Hepatocyte (in vitro differentiated cells): ENCODE measurements around the gene NAP1L4. TPM values are rescaled to one million over a fixed set of nuclear protein-coding genes. Genes with fewer than 3 reads are reported as not detected.

ENCODE experiments used
- DNase-seq: peaks from one replicate; pipeline ENCODE4 v3.0.0-alpha.2; 2016; ENCODE audit warnings: low spot score
- H2AFZ ChIP-seq: fragments of 200-600 bp; sonication (generic); 2 replicates; pipeline ENCODE4 v1.6.0; 2016; ENCODE audit warnings: antibody characterized with exemption, mild to moderate bottlenecking
- H3K27ac ChIP-seq: fragments of 200-600 bp; sonication (generic); 2 replicates; pipeline ENCODE4 v1.5.1; 2016; ENCODE audit warnings: mild to moderate bottlenecking
- H3K27me3 ChIP-seq: fragments of 200-600 bp; sonication (generic); 2 replicates; pipeline ENCODE4 v1.6.1; 2016
- H3K36me3 ChIP-seq: fragments of 200-600 bp; sonication (generic); replicated peaks from 2 replicates; pipeline ENCODE4 v1.5.1; 2016; ENCODE audit warnings: low read depth; ENCODE audit not compliant: insufficient read depth
- H3K4me1 ChIP-seq: fragments of 200-600 bp; sonication (generic); 2 replicates; pipeline ENCODE4 v1.5.1; 2016; ENCODE audit warnings: mild to moderate bottlenecking, moderate library complexity; ENCODE audit not compliant: insufficient read depth
- H3K4me2 ChIP-seq: fragments of 200-600 bp; sonication (generic); 2 replicates; pipeline ENCODE4 v1.6.0; 2016
- H3K4me3 ChIP-seq: fragments of 200-600 bp; sonication (generic); 2 replicates; pipeline ENCODE4 v1.5.1; 2016; ENCODE audit warnings: mild to moderate bottlenecking
- H3K79me2 ChIP-seq: fragments of 200-600 bp; sonication (generic); 2 replicates; pipeline ENCODE4 v1.6.0; 2017; ENCODE audit warnings: mild to moderate bottlenecking
- H3K9me2 ChIP-seq: fragments of 200-600 bp; sonication (generic); replicated peaks from 2 replicates; pipeline ENCODE4 v1.6.0; 2017; ENCODE audit warnings: mild to moderate bottlenecking; ENCODE audit not compliant: insufficient read depth
- H3K9me3 ChIP-seq: fragments of 200-600 bp; sonication (generic); 2 replicates; pipeline ENCODE4 v1.5.1; 2016; ENCODE audit warnings: low read depth, mild to moderate bottlenecking
- H4K20me1 ChIP-seq: fragments of 200-600 bp; sonication (generic); 2 replicates; pipeline ENCODE4 v1.6.0; 2016; ENCODE audit warnings: mild to moderate bottlenecking; ENCODE audit not compliant: insufficient read depth, poor library complexity, severe bottlenecking
- CTCF ChIP-seq: fragments of 200-600 bp; sonication (generic); IDR thresholded peaks from 2 replicates; pipeline ENCODE4 v1.5.1; 2016; ENCODE audit warnings: antibody characterized with exemption, mild to moderate bottlenecking; ENCODE audit not compliant: poor library complexity
- EZH2 ChIP-seq: fragments of 200-600 bp; sonication (generic); IDR thresholded peaks from 2 replicates; pipeline ENCODE4 v1.6.1; 2016; ENCODE audit warnings: antibody characterized with exemption, mild to moderate bottlenecking, borderline replicate concordance
- EZH2phosphoT487 ChIP-seq: fragments of 200-600 bp; sonication (generic); IDR thresholded peaks from one replicate; pipeline ENCODE4 v1.6.1; 2018; ENCODE audit warnings: antibody characterized with exemption, mild to moderate bottlenecking, low read depth, moderate library complexity; ENCODE audit not compliant: unreplicated experiment, severe bottlenecking
- WGBS: methylation state at CpG from one replicate; pipeline ENCODE4 v1.1.6; 2016; ENCODE audit warnings: low lambda C conversion rate; ENCODE audit errors: missing lambda C conversion rate; 5-methylcytosine and 5-hydroxymethylcytosine counted together
- polyA plus RNA-seq: library from polyadenylated mRNA; unstranded; fragments of >200 nt; fragmentation: Nextera tagmentation; extraction: Ambion mirVana; gene quantifications from 2 replicates; pipeline ENCODE4 v1.2.1, GENCODE V29; 2016
- total RNA-seq: library from RNA; depleted of rRNA; stranded (reverse); fragments of >200 nt; gene quantifications from 2 replicates; pipeline ENCODE4 v1.2.3, GENCODE V29; 2014

Gene NAP1L4
- total and polyA plus RNA-seq, 2 experiments from 2014 or later, result 79.0 to 118 TPM

- Histone ChIP-seq H3K27ac (no peak overlapping the region), H3K9me2 (no peaks in the 10 kb centered on the region), H3K27me3 (no peaks in the 10 kb centered on the region), H3K79me2 (peaks cover 100% of the 10 kb centered on the region), H3K4me1 (no peaks in the 10 kb centered on the region), H4K20me1 (peaks cover 91% of the 10 kb centered on the region), H3K9me3 (no peaks in the 10 kb centered on the region), H3K4me2 (no peak overlapping the region), H2AFZ (no peak overlapping the region), H3K36me3 (peaks cover 5% of the 10 kb centered on the region), H3K4me3 (no peak overlapping the region)
- TF ChIP-seq CTCF, result no peak
- TF ChIP-seq EZH2phosphoT487, result no peak
- TF ChIP-seq EZH2, result no peak
- DNase-seq, result no peak
- 92% methylated on average over 8 of the region's 8 CpGs for WGBS
Measured at GRCh38 chr11:2981130-2981529, 11.0 kb downstream of the NAP1L4 start.

- H3K4me1 ChIP-seq, result no peaks in the 10 kb centered on the region
- no peaks in the 10 kb centered on the region for H3K9me3 ChIP-seq
- H3K9me2 ChIP-seq, result no peaks in the 10 kb centered on the region
- H3K27me3 ChIP-seq, result no peaks in the 10 kb centered on the region
- peaks cover 98% of the 10 kb centered on the region for H3K79me2 ChIP-seq
- TF ChIP-seq EZH2phosphoT487 (no peak), CTCF (no peak)
- peaks cover 82% of the 10 kb centered on the region for H4K20me1 ChIP-seq
- peaks cover 5% of the 10 kb centered on the region for H3K36me3 ChIP-seq
- no peak overlapping the region for H3K27ac ChIP-seq
- no peak overlapping the region for H2AFZ ChIP-seq
- WGBS, result 85% methylated on average over 6 of the region's 6 CpGs
- no peak overlapping the region for H3K4me2 ChIP-seq
- H3K4me3 ChIP-seq, result no peak overlapping the region
- DNase-seq, result no peak
Measured at GRCh38 chr11:2980168-2980840, 11.8 kb downstream of the NAP1L4 start.

- Histone ChIP-seq H3K4me3 (no peak overlapping the region), H3K27me3 (no peaks in the 10 kb centered on the region), H3K4me1 (no peaks in the 10 kb centered on the region), H3K27ac (no peak overlapping the region), H3K79me2 (peaks cover 94% of the 10 kb centered on the region), H3K36me3 (peaks cover 10% of the 10 kb centered on the region), H3K4me2 (no peak overlapping the region), H3K9me2 (no peaks in the 10 kb centered on the region), H2AFZ (no peak overlapping the region), H3K9me3 (no peaks in the 10 kb centered on the region), H4K20me1 (peaks cover 61% of the 10 kb centered on the region)
- no peak for DNase-seq
- WGBS, result 90% methylated on average over 7 of the region's 7 CpGs
- no peak for TF ChIP-seq CTCF
- no peak for TF ChIP-seq EZH2phosphoT487
- TF ChIP-seq EZH2, result no peak
Measured at GRCh38 chr11:2977113-2977512, 15.0 kb downstream of the NAP1L4 start.
